ENCODE results near the gene TEPSIN.

GRCh38 chr17:81260641-81261040 lies 21.8 kb upstream of the TEPSIN start:
- TF ChIP-seq ZFP62 (CRISPR knock-in tag; IDR thresholded peaks at IDR 0.05) (no peak), EZH2 (conservative IDR thresholded peaks at IDR 0.05; ENCODE audit: low read depth, low read length) (no peak), MXI1 (IDR thresholded peaks at IDR 0.05; ENCODE audit: borderline replicate concordance, low read depth, low read length) (no peak), TRIM22 (IDR thresholded peaks at IDR 0.05) (no peak), SP1 (IDR thresholded peaks at IDR 0.05) (no peak), SP1 (CRISPR knock-in tag; IDR thresholded peaks at IDR 0.05) (no peak), ZBTB39 (CRISPR knock-in tag; IDR thresholded peaks at IDR 0.05) (no peak), CREB3 (CRISPR knock-in tag; IDR thresholded peaks at IDR 0.05) (no peak), ZFP1 (CRISPR knock-in tag; IDR thresholded peaks at IDR 0.05) (no peak), ZBTB7B (CRISPR knock-in tag; IDR thresholded peaks at IDR 0.05) (no peak), FOXP1 (IDR thresholded peaks at IDR 0.05) (no peak), FOXP1 (CRISPR knock-in tag; IDR thresholded peaks at IDR 0.05) (no peak)
